ENCODE results near the gene KIF26A.

The KIF26A gene

DNA sequence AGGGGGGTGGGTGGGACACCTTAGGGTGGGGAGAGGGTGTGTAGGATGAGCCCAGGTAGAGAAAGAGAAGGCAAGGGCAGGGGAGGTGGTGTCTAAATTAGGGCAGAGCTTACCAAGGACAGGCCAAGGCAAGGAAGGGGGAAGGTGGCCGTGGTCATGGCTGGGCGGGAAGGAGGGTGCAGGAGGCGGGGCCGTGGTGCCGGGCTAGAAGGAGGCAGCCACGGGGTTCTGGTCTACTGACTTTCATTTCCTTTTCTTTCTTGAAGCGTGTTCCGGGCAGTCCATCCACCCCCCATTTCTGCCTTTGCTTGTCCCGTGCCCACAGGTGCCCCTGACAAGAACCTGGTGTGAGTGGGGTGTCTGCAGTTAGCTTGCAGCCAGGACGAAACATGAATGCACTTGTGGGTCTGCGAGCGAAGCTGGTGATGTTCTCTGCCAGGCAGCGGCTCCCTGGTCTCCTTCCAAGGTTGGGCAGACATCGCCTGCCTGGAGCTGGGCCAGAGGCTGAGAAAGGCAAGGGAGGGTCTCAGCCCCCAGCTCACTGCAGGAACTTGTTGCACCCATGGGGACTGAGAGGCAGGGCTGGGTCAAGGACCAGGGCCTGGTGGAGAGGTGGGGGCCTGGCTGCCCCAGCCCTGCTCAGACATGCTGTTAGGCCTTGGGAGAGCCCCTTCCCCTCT lies 58.2 kb downstream of the KIF26A start:
- no peak for DNase-seq (ENCODE audit: low read depth)
- H3K4me3 ChIP-seq (ENCODE audit: low read depth, low read length), result no peak overlapping the region
- TF ChIP-seq CTCF (conservative IDR thresholded peaks at IDR 0.05; ENCODE audit: low read depth, low read length), result no peak

- no peak overlapping the region for H3K4me3 ChIP-seq (ENCODE audit: low read depth, low read length)
- TF ChIP-seq CTCF (conservative IDR thresholded peaks at IDR 0.05; ENCODE audit: low read depth, low read length), result no peak
- DNase-seq (ENCODE audit: low read depth), result no peak
Observed at GRCh38 chr14:104197449-104198247, 59.3 kb downstream of the KIF26A start.

- no peak overlapping the region for H3K4me3 ChIP-seq (ENCODE audit: low read depth, low read length)
- DNase-seq (ENCODE audit: low read depth), result no peak
- no peak for TF ChIP-seq CTCF (conservative IDR thresholded peaks at IDR 0.05; ENCODE audit: low read depth, low read length)
Observed at GRCh38 chr14:104199266-104199895, 61.0 kb downstream of the KIF26A start.

- H3K4me3 ChIP-seq (ENCODE audit: low read depth, low read length), result no peak overlapping the region
- DNase-seq (ENCODE audit: low read depth), result no peak
- TF ChIP-seq CTCF (conservative IDR thresholded peaks at IDR 0.05; ENCODE audit: low read depth, low read length), result no peak
Observed at GRCh38 chr14:104200106-104200505, 61.7 kb downstream of the KIF26A start.

DNA sequence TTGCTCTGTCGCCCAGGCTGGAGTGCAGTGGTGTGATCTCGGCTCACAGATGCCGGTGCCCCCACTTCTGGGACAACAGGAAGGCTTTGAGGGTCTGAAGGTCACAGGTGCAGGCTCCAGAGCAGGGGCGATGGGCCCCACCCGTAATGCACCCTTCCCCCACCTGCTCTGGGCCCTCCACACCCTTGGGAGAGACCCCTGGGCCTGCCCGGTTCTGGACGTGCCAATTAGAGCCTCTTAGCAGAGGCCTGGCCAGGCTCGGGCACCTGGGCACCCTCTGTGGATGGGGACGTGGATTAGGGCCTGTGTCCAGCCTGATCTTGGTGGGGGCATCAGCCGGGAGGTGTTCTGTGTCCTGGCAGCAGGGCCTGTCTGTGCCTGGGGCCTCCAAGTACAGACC lies 62.2 kb downstream of the KIF26A start:
- DNase-seq (ENCODE audit: low read depth), result no peak
- TF ChIP-seq CTCF (conservative IDR thresholded peaks at IDR 0.05; ENCODE audit: low read depth, low read length), result no peak
- H3K4me3 ChIP-seq (ENCODE audit: low read depth, low read length), result no peak overlapping the region

GRCh38 chr14:104201063-104201462 lies 62.7 kb downstream of the KIF26A start:
- no peak for DNase-seq (ENCODE audit: low read depth)
- TF ChIP-seq CTCF (conservative IDR thresholded peaks at IDR 0.05; ENCODE audit: low read depth, low read length), result no peak
- H3K4me3 ChIP-seq (ENCODE audit: low read depth, low read length), result no peak overlapping the region

Data from choroid plexus epithelial cell (primary cell).